NCI-H510A (cell line): ENCODE data around the gene NTMT2.
"Not testable (repeated sequence)": the region's sequence is repeated elsewhere in the genome, so short reads cannot be mapped to it uniquely, and the experiment has no call there.

ENCODE experiments used
- DNase-seq: peaks from one replicate; lab custom pipeline; 2025; lab: John Stamatoyannopoulos, UW

The NTMT2 gene

DNA sequence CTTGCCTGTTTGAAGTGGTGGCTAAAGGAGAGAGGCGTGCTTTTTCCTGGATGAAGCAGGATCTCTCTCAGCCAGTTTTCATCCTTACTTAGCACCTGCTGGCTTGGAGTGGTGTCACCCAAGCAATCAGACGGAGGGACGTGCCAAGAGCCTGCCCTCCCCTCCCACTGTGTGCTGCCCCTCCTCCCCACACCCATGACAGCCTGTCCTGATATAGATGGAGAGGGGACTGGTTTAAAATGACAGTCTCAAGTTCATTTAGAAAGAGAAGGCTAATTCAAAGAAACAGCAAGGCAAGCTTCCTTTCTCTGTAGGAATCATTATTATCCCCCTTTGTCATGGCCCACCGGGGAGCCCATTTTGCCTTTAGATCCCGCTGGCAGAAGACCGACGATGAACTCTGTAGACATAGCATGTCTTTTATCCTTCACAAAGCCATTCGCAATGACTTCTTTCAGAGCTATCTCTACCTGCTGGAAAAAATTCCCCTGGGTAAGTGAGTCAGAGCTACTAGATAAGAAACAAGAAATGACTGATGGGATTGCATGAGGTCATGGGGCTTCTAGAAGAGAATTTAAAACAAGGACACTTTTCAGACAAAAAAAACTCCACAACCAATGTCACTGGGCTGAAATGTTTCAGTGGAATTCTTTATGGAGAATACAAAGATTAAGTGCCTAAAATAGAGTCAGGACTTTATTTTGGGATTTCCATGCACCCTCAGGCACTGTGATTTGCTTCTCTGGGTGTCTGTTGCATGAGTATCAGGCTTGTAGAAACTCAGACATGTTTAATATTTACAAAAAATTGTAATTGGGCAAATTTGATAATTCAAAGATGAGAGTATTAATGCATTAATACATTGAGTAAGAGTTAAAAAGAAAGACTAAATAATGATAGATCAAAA lies at the start of gene NTMT2:
Gene NTMT2 (plus strand): TSS at position 190 of the 907 bp plus-strand sequence. CDS start 149 bp downstream, at position 339.
- peak; percentile 5 for DNase-seq

- DNase-seq = no peak
These were observed 49.6 kb upstream of the NTMT2 start for GRCh38 chr1:170095976-170096748.

DNA sequence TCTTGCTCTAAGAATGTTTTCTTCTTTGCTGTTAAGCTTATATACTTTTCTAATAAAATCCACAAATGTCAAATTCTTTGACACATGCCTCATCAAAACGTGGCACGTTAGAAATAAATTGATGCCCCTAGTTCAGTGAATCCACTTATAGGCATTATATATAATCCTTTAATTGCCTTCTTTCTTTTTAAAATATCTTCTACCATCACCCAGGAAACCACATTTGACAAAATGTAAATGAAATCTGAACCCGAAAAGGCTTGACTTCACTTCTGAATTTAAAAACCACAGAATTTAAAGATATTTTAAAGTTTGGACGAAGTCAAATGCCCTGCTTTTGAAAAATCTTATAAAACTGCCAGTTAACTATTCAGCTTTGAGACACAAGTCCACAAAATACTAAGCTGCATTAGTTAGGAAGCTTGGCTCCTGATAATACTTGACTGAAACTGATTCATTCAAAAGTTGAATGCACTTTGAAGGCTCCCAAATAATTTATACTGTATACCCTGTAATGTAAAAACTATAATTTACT lies 48.9 kb upstream of the NTMT2 start:
- DNase-seq = no peak

GRCh38 chr1:170097449-170097948 lies 48.3 kb upstream of the NTMT2 start:
- no peak for DNase-seq

- not testable (repeated sequence) for DNase-seq
These were observed 32.6 kb upstream of the NTMT2 start for GRCh38 chr1:170113140-170113539.

DNA sequence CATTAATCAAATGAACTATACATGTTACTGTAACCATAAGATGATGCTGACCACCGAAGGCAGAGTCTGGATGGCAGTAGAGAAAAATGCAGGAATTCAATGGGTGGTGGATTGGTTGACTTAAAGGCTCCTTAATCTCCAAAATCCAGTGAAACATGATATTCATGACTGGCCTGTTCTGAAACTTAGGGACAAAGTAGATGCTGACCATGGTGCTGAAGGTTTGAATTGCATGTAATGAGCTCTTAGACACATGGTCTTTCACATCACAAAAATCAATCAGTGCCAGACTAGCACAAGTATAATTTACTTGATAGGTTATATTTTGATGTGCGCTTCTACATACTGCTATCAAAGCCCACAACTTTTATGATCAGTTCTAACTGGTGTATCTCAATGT lies 30.9 kb upstream of the NTMT2 start:
- no peak for DNase-seq

DNA sequence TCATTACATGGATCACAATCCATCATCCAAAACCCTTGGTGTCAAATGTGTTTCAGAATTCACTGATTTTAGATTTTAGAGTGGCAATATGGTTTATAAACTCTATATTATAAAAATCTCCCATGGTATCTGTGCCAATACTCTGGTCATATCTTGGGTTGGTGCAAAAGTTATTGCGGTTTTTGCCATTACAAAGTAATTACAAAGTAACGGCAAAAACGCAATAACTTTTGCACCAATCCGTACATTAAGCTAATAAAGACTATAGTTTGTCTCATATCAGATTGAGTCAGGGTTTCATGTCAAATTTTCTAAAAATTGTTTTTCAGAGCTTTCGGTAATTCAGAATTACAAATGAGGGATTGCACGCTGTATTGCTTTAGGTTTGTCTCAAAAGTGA lies 23.4 kb upstream of the NTMT2 start:
- no peak for DNase-seq

DNA sequence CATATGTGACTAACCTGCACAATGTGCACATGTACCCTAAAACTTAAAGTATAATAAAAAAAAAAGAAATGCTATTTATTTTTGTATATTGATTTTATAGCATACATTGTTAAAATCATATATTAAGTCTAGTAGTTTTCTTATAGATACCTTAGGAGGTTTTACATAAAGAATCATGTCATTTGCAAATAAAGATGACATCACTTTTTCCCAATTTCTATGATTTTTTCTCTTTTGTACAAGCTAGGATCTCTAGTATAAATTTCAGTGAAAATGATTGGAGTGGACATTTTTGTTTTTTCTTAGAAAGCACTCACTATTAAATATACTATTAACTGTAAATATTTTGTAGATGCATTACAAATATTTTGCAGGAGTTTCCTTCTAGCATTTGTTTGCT lies 20.5 kb upstream of the NTMT2 start:
- no peak for DNase-seq

GRCh38 chr1:170126696-170127095 lies 19.1 kb upstream of the NTMT2 start:
- no peak for DNase-seq

GRCh38 chr1:170131450-170131849 lies 14.3 kb upstream of the NTMT2 start:
- DNase-seq = no peak

- DNase-seq = no peak
These were observed 13.8 kb upstream of the NTMT2 start for GRCh38 chr1:170131984-170132383.

- no peak for DNase-seq
These were observed 11.8 kb upstream of the NTMT2 start for GRCh38 chr1:170133766-170134495.

GRCh38 chr1:170134521-170134920 lies 11.2 kb upstream of the NTMT2 start:
- DNase-seq = no peak

GRCh38 chr1:170140371-170140770 lies 5.4 kb upstream of the NTMT2 start:
- DNase-seq = no peak

GRCh38 chr1:170145061-170145460 lies 698 bp upstream of the NTMT2 start:
- DNase-seq = no peak

- no peak for DNase-seq
These were observed 1.0 kb downstream of the NTMT2 start for GRCh38 chr1:170146720-170147263.

- DNase-seq = no peak
These were observed 3.5 kb downstream of the NTMT2 start for GRCh38 chr1:170149241-170149640.

DNA sequence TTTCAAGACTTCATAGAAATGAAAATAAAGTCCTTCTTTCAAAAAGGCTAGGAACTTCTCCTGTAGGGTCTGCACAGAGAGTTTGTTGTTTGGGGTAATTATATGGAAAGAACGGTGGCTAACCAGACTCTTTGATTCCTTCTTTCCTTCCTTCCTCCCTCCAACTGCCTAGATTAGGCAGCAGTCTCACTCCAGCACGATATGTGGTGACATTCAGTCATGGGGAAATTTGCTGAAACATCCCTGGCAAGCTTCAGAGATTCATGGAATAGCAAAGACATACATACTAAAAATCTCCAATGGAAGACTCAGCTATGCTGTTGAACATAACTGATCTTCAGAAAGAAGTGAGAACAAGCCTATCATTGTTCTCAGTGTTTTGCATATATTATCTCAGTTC lies 4.3 kb downstream of the NTMT2 start:
- DNase-seq = no peak

DNA sequence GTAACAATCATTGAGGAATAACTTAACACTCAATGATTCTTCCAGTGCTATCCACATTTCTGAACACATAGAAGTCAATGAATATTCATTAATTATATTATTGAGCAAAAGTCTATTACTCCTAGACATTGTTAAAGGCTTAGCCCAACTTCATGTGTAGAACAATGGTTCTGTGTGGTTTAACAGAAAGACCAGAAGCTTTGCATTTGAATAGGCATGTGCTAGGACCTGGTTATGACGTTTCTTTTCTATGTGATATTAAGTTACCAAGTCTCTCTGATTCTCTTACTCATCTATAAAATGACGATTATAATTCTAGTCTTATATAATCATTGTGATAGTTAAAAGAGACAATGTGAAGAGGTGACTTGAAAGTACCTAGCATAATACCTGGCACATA lies 5.2 kb downstream of the NTMT2 start:
- DNase-seq = no peak

- DNase-seq = no peak
These were observed 7.7 kb downstream of the NTMT2 start for GRCh38 chr1:170153417-170153816.

DNA sequence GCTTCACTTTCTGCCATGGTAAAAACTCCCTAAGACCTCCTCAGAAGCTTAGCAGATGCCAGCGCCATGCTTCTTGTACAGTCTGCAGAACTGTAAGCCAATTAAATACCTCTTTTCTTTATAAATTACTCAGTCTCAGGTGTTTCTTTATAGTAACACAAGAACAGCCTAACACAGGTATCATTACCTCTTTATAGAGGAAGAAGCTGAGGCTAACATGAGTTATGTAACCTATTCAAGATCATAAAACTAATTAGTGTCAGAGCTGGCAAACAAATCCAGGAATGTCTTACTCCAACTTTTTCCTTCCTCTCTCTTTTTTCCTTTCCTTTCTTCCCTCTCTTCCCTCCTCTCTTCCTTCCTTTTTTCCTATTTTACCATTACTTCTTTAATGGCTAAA lies 9.3 kb downstream of the NTMT2 start:
- DNase-seq = no peak

DNA sequence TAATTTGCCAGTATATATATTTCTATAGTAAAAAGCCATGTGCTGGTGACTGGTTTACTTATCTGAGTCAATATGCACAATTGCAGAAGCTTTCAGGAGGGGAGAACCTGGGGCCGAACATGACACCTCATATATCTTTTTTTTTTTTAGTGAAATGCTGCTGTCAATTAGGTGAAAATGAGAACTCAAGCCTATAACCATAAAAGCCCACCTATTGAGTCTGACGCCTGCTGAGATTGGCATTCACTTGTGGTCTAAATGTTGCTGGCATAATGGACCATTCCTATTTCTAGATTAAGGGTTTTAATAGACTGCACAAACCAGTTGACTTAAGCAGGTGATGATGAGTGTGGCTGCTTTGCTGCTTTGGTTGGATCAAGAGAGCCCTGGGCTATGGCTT lies 10.8 kb downstream of the NTMT2 start:
- DNase-seq = no peak
